ENCODE results near the gene PPFIA3. TPM values are rescaled to one million over a fixed set of nuclear protein-coding genes. Genes with fewer than 3 reads are reported as not detected.
A peak's percentile ranks its signal among the peaks of the same experiment; 100 is the strongest.

PPFIA3 gene
- polyA plus RNA-seq, 1 experiment: 0.63 TPM

GRCh38 chr19:49150944-49151243 is 31.6 kb downstream of the PPFIA3 start:
- DNase-seq (ENCODE audit: low read depth, low spot score): no peak
- H3K9me3 ChIP-seq (ENCODE audit: control insufficient read depth, insufficient read depth, low read length): peaks cover 9% of the 10 kb centered on the region; the same call in 1 of the 2 replicates
- no peak overlapping the region for H3K27ac ChIP-seq (ENCODE audit: low read depth, low read length)
- no peak for TF ChIP-seq CTCF (IDR thresholded peaks at IDR 0.05; ENCODE audit: low read depth, low read length)
- CTCF ChIA-PET: interaction anchor here (1.2 kb wide), 1 partner anchor 49 kb away, joined by 6 read pairs; no protein-coding TSS in a partner anchor
- H3K27me3 ChIP-seq (ENCODE audit: control insufficient read depth, insufficient read depth, low read length): no peaks in the 10 kb centered on the region
- H3K4me3 ChIP-seq (ENCODE audit: low read depth, low read length): peak overlapping the region; percentile 93
- POLR2A ChIA-PET: interaction anchor here (0.5 to 1.2 kb wide), 5 partner anchors 17 to 132 kb away, joined by 3 to 6 read pairs (median 4); partner anchors contain the start of gene LIN7B

GRCh38 chr19:49151267-49152118 is 32.1 kb downstream of the PPFIA3 start:
- CTCF ChIA-PET: interaction anchor here (0.6 to 1.2 kb wide), 2 partner anchors 48 to 157 kb away, joined by 4 to 6 read pairs; no protein-coding TSS in a partner anchor
- TF ChIP-seq CTCF (IDR thresholded peaks at IDR 0.05; ENCODE audit: low read depth, low read length): no peak
- POLR2A ChIA-PET: interaction anchor here (0.6 to 1.1 kb wide), 2 partner anchors 17 to 64 kb away, joined by 3 to 6 read pairs; no protein-coding TSS in a partner anchor
- peaks cover 9% of the 10 kb centered on the region; the same call in 1 of the 2 replicates for H3K9me3 ChIP-seq (ENCODE audit: control insufficient read depth, insufficient read depth, low read length)
- no peak overlapping the region for H3K27ac ChIP-seq (ENCODE audit: low read depth, low read length)
- no peaks in the 10 kb centered on the region for H3K27me3 ChIP-seq (ENCODE audit: control insufficient read depth, insufficient read depth, low read length)
- no peak for DNase-seq (ENCODE audit: low read depth, low spot score)
- peak overlapping the region; percentile 93; the same call in 1 of the 2 replicates for H3K4me3 ChIP-seq (ENCODE audit: low read depth, low read length)

- H3K27ac ChIP-seq (ENCODE audit: low read depth, low read length): no peak overlapping the region
- no peak overlapping the region for H3K4me3 ChIP-seq (ENCODE audit: low read depth, low read length)
- no peak for TF ChIP-seq CTCF (IDR thresholded peaks at IDR 0.05; ENCODE audit: low read depth, low read length)
- no peak for DNase-seq (ENCODE audit: low read depth, low spot score)
- H3K27me3 ChIP-seq (ENCODE audit: control insufficient read depth, insufficient read depth, low read length): no peaks in the 10 kb centered on the region
- ChIA-PET POLR2A (interaction anchor here (0.6 kb wide), 1 partner anchor 10 kb away, joined by 3 read pairs; no protein-coding TSS in a partner anchor), CTCF (interaction anchor here (0.6 kb wide), 1 partner anchor 158 kb away, joined by 4 read pairs; no protein-coding TSS in a partner anchor)
- peaks cover 9% of the 10 kb centered on the region; the same call in 1 of the 2 replicates for H3K9me3 ChIP-seq (ENCODE audit: control insufficient read depth, insufficient read depth, low read length)
Measured at GRCh38 chr19:49152119-49152550, 32.8 kb downstream of the PPFIA3 start.

- no peak for DNase-seq (ENCODE audit: low read depth, low spot score)
- Histone ChIP-seq H3K9me3 (ENCODE audit: control insufficient read depth, insufficient read depth, low read length) (peaks cover 9% of the 10 kb centered on the region; the same call in 1 of the 2 replicates), H3K27ac (ENCODE audit: low read depth, low read length) (no peak overlapping the region), H3K27me3 (ENCODE audit: control insufficient read depth, insufficient read depth, low read length) (no peaks in the 10 kb centered on the region), H3K4me3 (ENCODE audit: low read depth, low read length) (no peak overlapping the region)
- CTCF ChIA-PET: no interaction called here
- TF ChIP-seq CTCF (IDR thresholded peaks at IDR 0.05; ENCODE audit: low read depth, low read length): no peak
- POLR2A ChIA-PET: no interaction called here
Measured at GRCh38 chr19:49153167-49153809, 33.9 kb downstream of the PPFIA3 start.
